WERI-Rb-1 (cell line): ENCODE data around the gene CMC1.

ENCODE experiments used
- DNase-seq: peaks from one replicate; pipeline ENCODE4 v3.0.0-alpha.2; 2020
- H3K27ac ChIP-seq: fragments of 250-450 bp; sonication (Bioruptor Pico); 2 replicates; pipeline ENCODE4 v1.5.1; 2020; ENCODE audit warnings: mild to moderate bottlenecking, moderate library complexity
- H3K27me3 ChIP-seq: fragments of 250-450 bp; sonication (Bioruptor Pico); 2 replicates; pipeline ENCODE4 v1.5.1; 2021; ENCODE audit warnings: mild to moderate bottlenecking, low read depth, moderate library complexity; ENCODE audit not compliant: insufficient read depth, severe bottlenecking
- H3K36me3 ChIP-seq: fragments of 250-450 bp; sonication (Bioruptor Pico); 2 replicates; pipeline ENCODE4 v1.5.1; 2020; ENCODE audit warnings: mild to moderate bottlenecking, moderate library complexity
- H3K4me3 ChIP-seq: 2 replicates; pipeline ENCODE4 v1.5.1; 2011; ENCODE audit warnings: low read depth, mild to moderate bottlenecking, control low read depth, low read length
- H3K9me3 ChIP-seq: fragments of 250-450 bp; sonication (Bioruptor Pico); 2 replicates; pipeline ENCODE4 v1.5.1; 2021; ENCODE audit warnings: mild to moderate bottlenecking, moderate library complexity; ENCODE audit not compliant: severe bottlenecking
- CTCF ChIP-seq: IDR thresholded peaks from 2 replicates; pipeline ENCODE4 v1.5.1; 2011; ENCODE audit warnings: low read depth, mild to moderate bottlenecking, control low read depth, inconsistent platforms, low read length

The CMC1 gene

GRCh38 chr3:28337230-28337629, 95.8 kb downstream of the CMC1 start:
- TF ChIP-seq CTCF = no peak
- Histone ChIP-seq H3K9me3 (no peaks in the 10 kb centered on the region), H3K4me3 (no peak overlapping the region), H3K36me3 (peaks cover 20% of the 10 kb centered on the region), H3K27ac (no peak overlapping the region), H3K27me3 (no peaks in the 10 kb centered on the region)
- DNase-seq = no peak

- TF ChIP-seq CTCF = no peak
- Histone ChIP-seq H3K4me3 (no peak overlapping the region), H3K9me3 (no peaks in the 10 kb centered on the region), H3K36me3 (peaks cover 14% of the 10 kb centered on the region), H3K27ac (no peak overlapping the region), H3K27me3 (no peaks in the 10 kb centered on the region)
- no peak for DNase-seq
Observed at GRCh38 chr3:28343144-28343543, 101.7 kb downstream of the CMC1 start.

GRCh38 chr3:28345690-28346089, 104.3 kb downstream of the CMC1 start:
- H3K36me3 ChIP-seq = peaks cover 8% of the 10 kb centered on the region
- DNase-seq = no peak
- H3K27me3 ChIP-seq = no peaks in the 10 kb centered on the region
- no peak overlapping the region for H3K4me3 ChIP-seq
- TF ChIP-seq CTCF = no peak
- H3K9me3 ChIP-seq = no peaks in the 10 kb centered on the region
- H3K27ac ChIP-seq = no peak overlapping the region

GRCh38 chr3:28347374-28348264, 106.2 kb downstream of the CMC1 start:
- DNase-seq = no peak
- no peak for TF ChIP-seq CTCF
- Histone ChIP-seq H3K27me3 (no peaks in the 10 kb centered on the region), H3K27ac (peak overlapping the region; percentile 98), H3K4me3 (peak overlapping the region; percentile 95), H3K36me3 (peaks cover 8% of the 10 kb centered on the region), H3K9me3 (no peaks in the 10 kb centered on the region)

- peak overlapping the region; percentile 98 for H3K27ac ChIP-seq
Observed at GRCh38 chr3:28348265-28348628, 106.8 kb downstream of the CMC1 start.

More at GRCh38 chr3:28348265-28348628, 106.8 kb downstream of the CMC1 start:
- Histone ChIP-seq H3K36me3 (peaks cover 8% of the 10 kb centered on the region), H3K9me3 (no peaks in the 10 kb centered on the region), H3K4me3 (peak overlapping the region; percentile 95), H3K27me3 (no peaks in the 10 kb centered on the region)
- TF ChIP-seq CTCF = no peak
- no peak for DNase-seq
